Measurements from ENCODE around the gene PGLYRP1.

Gene PGLYRP1

DNA sequence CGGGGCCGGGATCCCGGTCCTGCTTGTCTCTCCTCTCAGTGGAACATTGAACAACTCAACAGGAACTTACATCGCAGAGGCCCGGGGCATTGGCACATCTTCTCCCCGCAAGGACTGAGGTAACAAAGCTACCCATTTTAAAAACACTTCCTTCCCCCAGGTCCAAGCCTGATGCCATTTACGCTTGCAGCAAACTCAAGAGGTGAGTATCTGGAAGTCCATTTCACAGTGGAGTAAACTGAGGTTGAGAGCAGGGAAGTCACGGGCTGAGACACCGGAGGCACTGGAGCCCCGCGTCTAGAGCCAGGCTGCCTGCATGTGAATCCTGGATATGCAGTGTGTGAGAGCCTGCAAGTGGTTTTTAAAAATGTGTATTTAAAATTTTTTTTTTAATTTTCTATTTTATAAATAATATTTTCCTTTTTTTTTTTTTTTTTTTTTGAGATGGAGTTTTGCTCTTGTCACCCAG is 492 bp upstream of the PGLYRP1 start:
- no peak overlapping the region for H2AFZ ChIP-seq (ENCODE audit: low read depth)
- H3K36me3 ChIP-seq (ENCODE audit: insufficient read depth): no peaks in the 10 kb centered on the region

DNA sequence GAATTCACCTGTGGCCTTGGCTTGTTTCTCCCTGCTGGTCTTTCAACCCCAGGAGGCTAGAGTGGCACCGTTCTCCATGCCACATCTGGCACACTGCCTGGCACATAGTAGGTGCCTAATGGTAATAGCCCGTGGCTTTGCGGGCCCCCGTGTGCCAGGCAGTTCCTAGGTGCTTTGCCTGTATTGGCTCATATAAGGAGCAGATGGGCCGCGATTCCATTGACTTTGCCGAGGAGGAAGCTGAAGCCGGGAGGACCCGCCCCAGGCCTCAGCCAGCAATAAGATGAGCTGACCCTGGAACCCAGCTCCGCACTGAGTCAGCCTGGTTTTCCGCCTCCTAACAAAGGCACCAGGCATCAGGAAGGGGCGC is 807 bp downstream of the PGLYRP1 start:
- no peak overlapping the region for H3K4me2 ChIP-seq

More for the DNA sequence above, 492 bp upstream of the PGLYRP1 start:
- H3K79me2 ChIP-seq (ENCODE audit: insufficient read depth, low read depth): no peaks in the 10 kb centered on the region
- H3K27me3 ChIP-seq (ENCODE audit: insufficient read depth, low read depth): no peaks in the 10 kb centered on the region
- H3K27ac ChIP-seq: no peak overlapping the region
- no peak overlapping the region for H3K4me3 ChIP-seq (IDR thresholded peaks at IDR 0.05; ENCODE audit: insufficient read depth, low read depth, low read length)
- no peak overlapping the region for H3K9ac ChIP-seq
- H3K4me2 ChIP-seq: no peak overlapping the region
- H3K4me1 ChIP-seq (ENCODE audit: low read depth, poor library complexity, severe bottlenecking): no peaks in the 10 kb centered on the region
- TF ChIP-seq, protein P1, sequence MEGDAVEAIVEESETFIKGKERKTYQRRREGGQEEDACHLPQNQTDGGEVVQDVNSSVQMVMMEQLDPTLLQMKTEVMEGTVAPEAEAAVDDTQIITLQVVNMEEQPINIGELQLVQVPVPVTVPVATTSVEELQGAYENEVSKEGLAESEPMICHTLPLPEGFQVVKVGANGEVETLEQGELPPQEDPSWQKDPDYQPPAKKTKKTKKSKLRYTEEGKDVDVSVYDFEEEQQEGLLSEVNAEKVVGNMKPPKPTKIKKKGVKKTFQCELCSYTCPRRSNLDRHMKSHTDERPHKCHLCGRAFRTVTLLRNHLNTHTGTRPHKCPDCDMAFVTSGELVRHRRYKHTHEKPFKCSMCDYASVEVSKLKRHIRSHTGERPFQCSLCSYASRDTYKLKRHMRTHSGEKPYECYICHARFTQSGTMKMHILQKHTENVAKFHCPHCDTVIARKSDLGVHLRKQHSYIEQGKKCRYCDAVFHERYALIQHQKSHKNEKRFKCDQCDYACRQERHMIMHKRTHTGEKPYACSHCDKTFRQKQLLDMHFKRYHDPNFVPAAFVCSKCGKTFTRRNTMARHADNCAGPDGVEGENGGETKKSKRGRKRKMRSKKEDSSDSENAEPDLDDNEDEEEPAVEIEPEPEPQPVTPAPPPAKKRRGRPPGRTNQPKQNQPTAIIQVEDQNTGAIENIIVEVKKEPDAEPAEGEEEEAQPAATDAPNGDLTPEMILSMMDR (conservative IDR thresholded peaks at IDR 0.05; ENCODE audit: low read depth, low read length): no peak
- no peaks in the 10 kb centered on the region for H4K20me1 ChIP-seq (ENCODE audit: insufficient read depth)

DNA sequence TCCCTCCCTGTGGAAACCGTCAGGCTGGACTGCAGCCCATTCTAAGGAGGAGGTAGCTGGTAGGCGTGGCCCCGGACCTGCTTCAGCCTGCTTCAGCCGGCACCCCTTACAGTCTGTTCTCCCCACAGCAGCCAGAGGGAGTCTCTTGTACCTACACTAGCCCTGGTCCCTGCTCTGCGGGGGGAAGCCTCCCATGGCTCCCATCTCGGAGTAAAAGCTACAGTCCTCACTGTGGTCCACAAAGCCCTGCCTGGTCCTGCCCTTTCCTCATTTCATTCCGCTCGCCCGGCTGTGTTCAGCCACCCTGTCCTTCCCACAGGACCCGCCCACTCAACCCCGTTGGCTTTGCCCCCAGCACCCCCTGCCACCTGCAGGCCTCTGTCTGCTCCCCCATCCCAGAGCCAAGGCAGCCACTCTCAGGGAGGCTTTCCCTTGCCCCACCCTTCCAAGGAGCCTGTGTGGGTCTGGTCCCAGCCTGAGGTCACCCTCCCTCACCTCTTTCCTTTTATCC is 1.3 kb downstream of the PGLYRP1 start:
- Histone ChIP-seq H3K4me1 (ENCODE audit: low read depth, poor library complexity, severe bottlenecking) (peaks cover 4% of the 10 kb centered on the region), H3K9ac (no peak overlapping the region), H3K36me3 (ENCODE audit: insufficient read depth) (no peaks in the 10 kb centered on the region), H3K4me3 (IDR thresholded peaks at IDR 0.05; ENCODE audit: insufficient read depth, low read depth, low read length) (no peak overlapping the region), H3K79me2 (ENCODE audit: insufficient read depth, low read depth) (no peaks in the 10 kb centered on the region), H3K27me3 (ENCODE audit: insufficient read depth, low read depth) (no peaks in the 10 kb centered on the region), H3K27ac (no peak overlapping the region), H2AFZ (ENCODE audit: low read depth) (no peak overlapping the region), H4K20me1 (ENCODE audit: insufficient read depth) (no peaks in the 10 kb centered on the region), H3K4me2 (no peak overlapping the region)
- TF ChIP-seq, protein P1 (conservative IDR thresholded peaks at IDR 0.05; ENCODE audit: low read depth, low read length): no peak

More for the DNA sequence above, 807 bp downstream of the PGLYRP1 start:
- H3K27me3 ChIP-seq (ENCODE audit: insufficient read depth, low read depth): no peaks in the 10 kb centered on the region
- TF ChIP-seq, protein P1 (conservative IDR thresholded peaks at IDR 0.05; ENCODE audit: low read depth, low read length): no peak
- no peaks in the 10 kb centered on the region for H4K20me1 ChIP-seq (ENCODE audit: insufficient read depth)
- H2AFZ ChIP-seq (ENCODE audit: low read depth): no peak overlapping the region
- no peaks in the 10 kb centered on the region for H3K36me3 ChIP-seq (ENCODE audit: insufficient read depth)
- H3K4me1 ChIP-seq (ENCODE audit: low read depth, poor library complexity, severe bottlenecking): peaks cover 2% of the 10 kb centered on the region
- no peak overlapping the region for H3K9ac ChIP-seq
- no peaks in the 10 kb centered on the region for H3K79me2 ChIP-seq (ENCODE audit: insufficient read depth, low read depth)
- H3K27ac ChIP-seq: no peak overlapping the region
- H3K4me3 ChIP-seq (IDR thresholded peaks at IDR 0.05; ENCODE audit: insufficient read depth, low read depth, low read length): no peak overlapping the region

DNA sequence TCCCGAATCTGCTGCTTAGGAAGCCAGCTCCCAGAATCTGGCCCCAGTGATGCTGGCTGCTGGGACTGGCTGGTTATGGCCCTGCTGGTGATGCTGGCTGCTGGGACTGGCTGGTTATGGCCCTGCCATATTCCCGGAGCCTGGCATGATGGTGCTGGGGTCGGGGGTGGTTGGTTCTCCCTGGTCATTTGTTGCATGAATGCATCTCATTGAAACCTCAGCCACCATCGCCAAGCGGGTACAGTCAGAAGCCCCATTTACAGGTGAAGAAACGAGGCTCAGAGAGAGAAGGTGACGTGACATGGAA is 2.1 kb downstream of the PGLYRP1 start:
- Histone ChIP-seq H3K9ac (no peak overlapping the region), H3K4me1 (ENCODE audit: low read depth, poor library complexity, severe bottlenecking) (peaks cover 5% of the 10 kb centered on the region), H3K27ac (no peak overlapping the region), H2AFZ (ENCODE audit: low read depth) (no peak overlapping the region), H4K20me1 (ENCODE audit: insufficient read depth) (no peaks in the 10 kb centered on the region), H3K36me3 (ENCODE audit: insufficient read depth) (no peaks in the 10 kb centered on the region), H3K4me3 (IDR thresholded peaks at IDR 0.05; ENCODE audit: insufficient read depth, low read depth, low read length) (no peak overlapping the region), H3K4me2 (no peak overlapping the region), H3K79me2 (ENCODE audit: insufficient read depth, low read depth) (no peaks in the 10 kb centered on the region), H3K27me3 (ENCODE audit: insufficient read depth, low read depth) (no peaks in the 10 kb centered on the region)
- TF ChIP-seq, protein P1 (conservative IDR thresholded peaks at IDR 0.05; ENCODE audit: low read depth, low read length): no peak

Data from KMS-11 (cell line).